HCT116 (cell line): Measurements from ENCODE around the gene PRRG2.

Experiments used
- ELF1 ChIP-seq: IDR thresholded peaks from 2 replicates; pipeline ENCODE4 v1.6.1; 2012; ENCODE audit warnings: low read depth, borderline replicate concordance
- FOSL1 ChIP-seq: IDR thresholded peaks from 2 replicates; pipeline ENCODE4 v1.6.1; 2012; ENCODE audit warnings: low read depth
- POLR2A ChIP-seq: IDR thresholded peaks from 2 replicates; pipeline ENCODE4 v1.7.0; 2011; ENCODE audit warnings: borderline replicate concordance; ENCODE audit not compliant: insufficient read depth, insufficient read length; ENCODE audit errors: extremely low read depth
- RAD21 ChIP-seq: IDR thresholded peaks from 2 replicates; pipeline ENCODE4 v1.6.1; 2012; ENCODE audit warnings: low read depth, mild to moderate bottlenecking
- SIN3A ChIP-seq: IDR thresholded peaks from 2 replicates; pipeline ENCODE4 v1.6.1; 2012; ENCODE audit warnings: low read depth
- SRF ChIP-seq: IDR thresholded peaks from 2 replicates; pipeline ENCODE4 v1.6.1; 2012; ENCODE audit warnings: low read depth
- TCF7L2 ChIP-seq: IDR thresholded peaks from 2 replicates; pipeline ENCODE4 v1.7.0; 2011; ENCODE audit warnings: borderline replicate concordance, inconsistent platforms; ENCODE audit not compliant: insufficient read depth, insufficient read length; ENCODE audit errors: extremely low read depth
- ZBTB33 ChIP-seq: IDR thresholded peaks from 2 replicates; pipeline ENCODE4 v1.6.1; 2011; ENCODE audit warnings: mild to moderate bottlenecking, low read length, moderate library complexity; ENCODE audit not compliant: insufficient replicate concordance; ENCODE audit errors: extremely low read depth
- ZNF274 ChIP-seq: fragments of 200-500 bp; sonication (Bioruptor generic); IDR thresholded peaks from 2 replicates; pipeline ENCODE4 v1.6.1; 2014; ENCODE audit warnings: mild to moderate bottlenecking, low read depth, low read length, inconsistent platforms
- TF ChIP-seq, protein P1 (sequence below), 3 experiments: fragments of 200-600 bp in 1 of 3; sonication (generic) in 1 of 3; IDR thresholded peaks in 2 of 3; conservative IDR thresholded peaks in 1 of 3; 2 replicates each; pipeline ENCODE4 v1.5.1; 2012 to 2017; ENCODE audit warnings: low read depth in 2 of 3, low read length in 2 of 3, antibody characterized with exemption in 1 of 3, borderline replicate concordance in 1 of 3, control low read depth in 1 of 3, mild to moderate bottlenecking in 1 of 3, mixed read lengths in 1 of 3, mixed run types in 1 of 3, moderate library complexity in 1 of 3; ENCODE audit not compliant: insufficient read depth in 1 of 3
- TF ChIP-seq, protein P2 (sequence below): IDR thresholded peaks from 2 replicates; pipeline ENCODE4 v1.6.1; 2012; ENCODE audit warnings: low read depth

GRCh38 chr19:49632576-49632975 is 51.5 kb downstream of the PRRG2 start:
- no peak for TF ChIP-seq POLR2A
- TF ChIP-seq, protein P1, sequence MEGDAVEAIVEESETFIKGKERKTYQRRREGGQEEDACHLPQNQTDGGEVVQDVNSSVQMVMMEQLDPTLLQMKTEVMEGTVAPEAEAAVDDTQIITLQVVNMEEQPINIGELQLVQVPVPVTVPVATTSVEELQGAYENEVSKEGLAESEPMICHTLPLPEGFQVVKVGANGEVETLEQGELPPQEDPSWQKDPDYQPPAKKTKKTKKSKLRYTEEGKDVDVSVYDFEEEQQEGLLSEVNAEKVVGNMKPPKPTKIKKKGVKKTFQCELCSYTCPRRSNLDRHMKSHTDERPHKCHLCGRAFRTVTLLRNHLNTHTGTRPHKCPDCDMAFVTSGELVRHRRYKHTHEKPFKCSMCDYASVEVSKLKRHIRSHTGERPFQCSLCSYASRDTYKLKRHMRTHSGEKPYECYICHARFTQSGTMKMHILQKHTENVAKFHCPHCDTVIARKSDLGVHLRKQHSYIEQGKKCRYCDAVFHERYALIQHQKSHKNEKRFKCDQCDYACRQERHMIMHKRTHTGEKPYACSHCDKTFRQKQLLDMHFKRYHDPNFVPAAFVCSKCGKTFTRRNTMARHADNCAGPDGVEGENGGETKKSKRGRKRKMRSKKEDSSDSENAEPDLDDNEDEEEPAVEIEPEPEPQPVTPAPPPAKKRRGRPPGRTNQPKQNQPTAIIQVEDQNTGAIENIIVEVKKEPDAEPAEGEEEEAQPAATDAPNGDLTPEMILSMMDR (IDR thresholded peaks at IDR 0.05 in 2 of 3, conservative IDR thresholded peaks at IDR 0.05 in 1 of 3; ENCODE audit: borderline replicate concordance in 1 of 3, insufficient read depth in 1 of 3, low read depth in 2 of 3, low read length in 2 of 3): no peak
- TF ChIP-seq ZBTB33: no peak
- TF ChIP-seq RAD21: no peak
- no peak for TF ChIP-seq SIN3A
- no peak for TF ChIP-seq FOSL1
- no peak for TF ChIP-seq ELF1
- TF ChIP-seq TCF7L2: no peak
- no peak for TF ChIP-seq ZNF274
- TF ChIP-seq SRF: no peak
- TF ChIP-seq, protein P2, sequence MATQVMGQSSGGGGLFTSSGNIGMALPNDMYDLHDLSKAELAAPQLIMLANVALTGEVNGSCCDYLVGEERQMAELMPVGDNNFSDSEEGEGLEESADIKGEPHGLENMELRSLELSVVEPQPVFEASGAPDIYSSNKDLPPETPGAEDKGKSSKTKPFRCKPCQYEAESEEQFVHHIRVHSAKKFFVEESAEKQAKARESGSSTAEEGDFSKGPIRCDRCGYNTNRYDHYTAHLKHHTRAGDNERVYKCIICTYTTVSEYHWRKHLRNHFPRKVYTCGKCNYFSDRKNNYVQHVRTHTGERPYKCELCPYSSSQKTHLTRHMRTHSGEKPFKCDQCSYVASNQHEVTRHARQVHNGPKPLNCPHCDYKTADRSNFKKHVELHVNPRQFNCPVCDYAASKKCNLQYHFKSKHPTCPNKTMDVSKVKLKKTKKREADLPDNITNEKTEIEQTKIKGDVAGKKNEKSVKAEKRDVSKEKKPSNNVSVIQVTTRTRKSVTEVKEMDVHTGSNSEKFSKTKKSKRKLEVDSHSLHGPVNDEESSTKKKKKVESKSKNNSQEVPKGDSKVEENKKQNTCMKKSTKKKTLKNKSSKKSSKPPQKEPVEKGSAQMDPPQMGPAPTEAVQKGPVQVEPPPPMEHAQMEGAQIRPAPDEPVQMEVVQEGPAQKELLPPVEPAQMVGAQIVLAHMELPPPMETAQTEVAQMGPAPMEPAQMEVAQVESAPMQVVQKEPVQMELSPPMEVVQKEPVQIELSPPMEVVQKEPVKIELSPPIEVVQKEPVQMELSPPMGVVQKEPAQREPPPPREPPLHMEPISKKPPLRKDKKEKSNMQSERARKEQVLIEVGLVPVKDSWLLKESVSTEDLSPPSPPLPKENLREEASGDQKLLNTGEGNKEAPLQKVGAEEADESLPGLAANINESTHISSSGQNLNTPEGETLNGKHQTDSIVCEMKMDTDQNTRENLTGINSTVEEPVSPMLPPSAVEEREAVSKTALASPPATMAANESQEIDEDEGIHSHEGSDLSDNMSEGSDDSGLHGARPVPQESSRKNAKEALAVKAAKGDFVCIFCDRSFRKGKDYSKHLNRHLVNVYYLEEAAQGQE: no peak
